OCI-LY3 (cell line): ENCODE results near the gene GSTT2.

Experiments used
- CTCF ChIP-seq: fragments of 200-600, 300-600 bp; sonication (generic); IDR thresholded peaks from 2 replicates; pipeline ENCODE4 v1.5.1; 2014; ENCODE audit warnings: antibody characterized with exemption, low read length, low read depth
- EZH2phosphoT487 ChIP-seq: fragments of 200-600 bp; shearing (Covaris generic); IDR thresholded peaks from 2 replicates; pipeline ENCODE4 v1.6.1; 2018; ENCODE audit warnings: antibody characterized with exemption, mixed run types, low read depth

GRCh38 chr22:24021304-24021703, 41.4 kb downstream of the GSTT2 start:
- no peak for TF ChIP-seq CTCF
- TF ChIP-seq EZH2phosphoT487, result no peak
